Ishikawa (cell line): ENCODE measurements around the gene RRBP1.

Source experiments
- CEBPB ChIP-seq: IDR thresholded peaks from 2 replicates; pipeline ENCODE4 v1.6.1; 2012
- EGR1 ChIP-seq: IDR thresholded peaks from 2 replicates; pipeline ENCODE4 v1.6.1; 2012
- FOXM1 ChIP-seq: IDR thresholded peaks from 2 replicates; pipeline ENCODE4 v1.6.1; 2012; ENCODE audit warnings: low read depth, borderline replicate concordance
- MAX ChIP-seq: IDR thresholded peaks from 2 replicates; pipeline ENCODE4 v1.6.1; 2012
- NFIC ChIP-seq: IDR thresholded peaks from 2 replicates; pipeline ENCODE4 v1.6.1; 2012
- RAD21 ChIP-seq: IDR thresholded peaks from 2 replicates; pipeline ENCODE4 v1.6.1; 2012; ENCODE audit warnings: low read depth
- TAF1 ChIP-seq: IDR thresholded peaks from 2 replicates; pipeline ENCODE4 v1.6.1; 2012; ENCODE audit warnings: low read depth, mild to moderate bottlenecking
- USF1 ChIP-seq: IDR thresholded peaks from 2 replicates; pipeline ENCODE4 v1.6.1; 2012
- YY1 ChIP-seq: IDR thresholded peaks from 2 replicates; pipeline ENCODE4 v1.6.1; 2012; ENCODE audit warnings: low read depth
- ZBTB7A ChIP-seq: IDR thresholded peaks from 2 replicates; pipeline ENCODE4 v1.6.1; 2012; ENCODE audit warnings: low read depth
- TF ChIP-seq, protein P1 (sequence below): IDR thresholded peaks from 2 replicates; pipeline ENCODE4 v1.6.1; 2012; ENCODE audit warnings: low read depth, mild to moderate bottlenecking

DNA sequence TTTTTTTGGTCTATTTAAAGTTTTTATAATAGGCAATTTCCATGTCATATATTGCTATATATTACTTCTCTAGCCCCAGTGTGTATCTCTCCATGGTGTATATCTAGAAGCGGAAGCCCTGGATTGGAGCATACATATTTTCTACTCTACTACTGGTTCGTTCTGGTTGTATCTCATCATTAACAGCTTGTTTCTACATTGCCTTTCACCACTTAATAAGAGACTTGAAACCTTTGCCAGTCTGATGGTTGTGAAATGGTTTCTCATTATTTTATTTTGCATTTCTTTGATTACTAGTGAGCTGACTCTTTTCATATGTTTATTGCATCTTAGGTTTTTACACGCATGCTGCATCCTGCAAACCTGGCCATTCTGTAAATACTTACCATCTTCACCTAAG lies 108.6 kb downstream of the RRBP1 start:
- TF ChIP-seq MAX (no peak), FOXM1 (no peak), CEBPB (no peak), YY1 (no peak), RAD21 (no peak), ZBTB7A (no peak), USF1 (no peak), TAF1 (no peak), EGR1 (no peak), NFIC (no peak)
- TF ChIP-seq, protein P1, sequence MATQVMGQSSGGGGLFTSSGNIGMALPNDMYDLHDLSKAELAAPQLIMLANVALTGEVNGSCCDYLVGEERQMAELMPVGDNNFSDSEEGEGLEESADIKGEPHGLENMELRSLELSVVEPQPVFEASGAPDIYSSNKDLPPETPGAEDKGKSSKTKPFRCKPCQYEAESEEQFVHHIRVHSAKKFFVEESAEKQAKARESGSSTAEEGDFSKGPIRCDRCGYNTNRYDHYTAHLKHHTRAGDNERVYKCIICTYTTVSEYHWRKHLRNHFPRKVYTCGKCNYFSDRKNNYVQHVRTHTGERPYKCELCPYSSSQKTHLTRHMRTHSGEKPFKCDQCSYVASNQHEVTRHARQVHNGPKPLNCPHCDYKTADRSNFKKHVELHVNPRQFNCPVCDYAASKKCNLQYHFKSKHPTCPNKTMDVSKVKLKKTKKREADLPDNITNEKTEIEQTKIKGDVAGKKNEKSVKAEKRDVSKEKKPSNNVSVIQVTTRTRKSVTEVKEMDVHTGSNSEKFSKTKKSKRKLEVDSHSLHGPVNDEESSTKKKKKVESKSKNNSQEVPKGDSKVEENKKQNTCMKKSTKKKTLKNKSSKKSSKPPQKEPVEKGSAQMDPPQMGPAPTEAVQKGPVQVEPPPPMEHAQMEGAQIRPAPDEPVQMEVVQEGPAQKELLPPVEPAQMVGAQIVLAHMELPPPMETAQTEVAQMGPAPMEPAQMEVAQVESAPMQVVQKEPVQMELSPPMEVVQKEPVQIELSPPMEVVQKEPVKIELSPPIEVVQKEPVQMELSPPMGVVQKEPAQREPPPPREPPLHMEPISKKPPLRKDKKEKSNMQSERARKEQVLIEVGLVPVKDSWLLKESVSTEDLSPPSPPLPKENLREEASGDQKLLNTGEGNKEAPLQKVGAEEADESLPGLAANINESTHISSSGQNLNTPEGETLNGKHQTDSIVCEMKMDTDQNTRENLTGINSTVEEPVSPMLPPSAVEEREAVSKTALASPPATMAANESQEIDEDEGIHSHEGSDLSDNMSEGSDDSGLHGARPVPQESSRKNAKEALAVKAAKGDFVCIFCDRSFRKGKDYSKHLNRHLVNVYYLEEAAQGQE: no peak
